Testis (tissue), 3 donors: ENCODE results near the gene ALKBH2. TPM values are rescaled to one million over a fixed set of nuclear protein-coding genes. Genes with fewer than 3 reads are reported as not detected.
A peak's percentile ranks its signal among the peaks of the same experiment; 100 is the strongest.

Experiments used
- DNase-seq: peaks from one replicate; pipeline ENCODE4 v3.0.0-alpha.2; 2019
- H3K27ac ChIP-seq, 2 donors: fragments of 200-600 bp; sonication (generic); one replicate each; pipeline ENCODE4 v1.5.1; 2019
- H3K27me3 ChIP-seq: fragments of 200-600 bp; sonication (generic); one replicate; pipeline ENCODE4 v1.5.1; 2019
- H3K36me3 ChIP-seq: fragments of 200-600 bp; sonication (generic); one replicate; pipeline ENCODE4 v1.5.1; 2017; ENCODE audit warnings: low read depth; ENCODE audit errors: missing control alignments
- H3K4me1 ChIP-seq: fragments of 200-600 bp; sonication (generic); one replicate; pipeline ENCODE4 v1.5.1; 2019
- H3K4me3 ChIP-seq, 2 donors: fragments of 200-600 bp; sonication (generic); one replicate each; pipeline ENCODE4 v1.5.1; 2017 to 2019
- H3K9me3 ChIP-seq: fragments of 200-600 bp; sonication (generic); one replicate; pipeline ENCODE4 v1.5.1; 2017
- POLR2A ChIP-seq: fragments of 450-650 bp; IDR thresholded peaks from one replicate; pipeline ENCODE4 v1.6.1; 2017; ENCODE audit warnings: antibody characterized with exemption, mild to moderate bottlenecking, moderate library complexity
- WGBS, 2 donors: methylation state at CpG; one replicate each; pipeline ENCODE4 v1.1.5; 2018; 5-methylcytosine and 5-hydroxymethylcytosine counted together
- intact Hi-C: fragments of 100-400 bp; cut with DNase I; formaldehyde crosslinking; loops from one replicate; pipeline ENCODE4 v1.15.1; 2023; ENCODE audit warnings: low total_unique reads
- polyA plus RNA-seq: library from polyadenylated mRNA; stranded (reverse); fragments of 350-450 nt; fragmentation: Illumina TruSeq; extraction: RNeasy Lipid Tissue Mini Kit (QIAGEN cat#74804); gene quantifications from one replicate; pipeline ENCODE4 v1.2.3, GENCODE V29; 2014; ENCODE audit warnings: low read depth, low replicate concordance; ENCODE audit not compliant: insufficient read depth
- total RNA-seq, 2 donors: library from RNA; depleted of rRNA; stranded (reverse); fragments of >200 nt; gene quantifications; one replicate each; pipeline ENCODE4 v1.2.3, GENCODE V29; 2016
- TF ChIP-seq, protein P1 (sequence below), 3 experiments: fragments of 450-650 bp in 2 of 3; fragments of 200-600 bp in 1 of 3; sonication (generic) in 1 of 3; IDR thresholded peaks; one replicate each; pipeline ENCODE4 v1.5.1; 2016 to 2019; ENCODE audit warnings: antibody characterized with exemption in 3 of 3, mild to moderate bottlenecking in 2 of 3, moderate library complexity in 1 of 3

The ALKBH2 gene
- total and polyA plus RNA-seq, 3 donors from 2014 or later, result 16.2 to 23.8 (median 16.6) TPM

DNA sequence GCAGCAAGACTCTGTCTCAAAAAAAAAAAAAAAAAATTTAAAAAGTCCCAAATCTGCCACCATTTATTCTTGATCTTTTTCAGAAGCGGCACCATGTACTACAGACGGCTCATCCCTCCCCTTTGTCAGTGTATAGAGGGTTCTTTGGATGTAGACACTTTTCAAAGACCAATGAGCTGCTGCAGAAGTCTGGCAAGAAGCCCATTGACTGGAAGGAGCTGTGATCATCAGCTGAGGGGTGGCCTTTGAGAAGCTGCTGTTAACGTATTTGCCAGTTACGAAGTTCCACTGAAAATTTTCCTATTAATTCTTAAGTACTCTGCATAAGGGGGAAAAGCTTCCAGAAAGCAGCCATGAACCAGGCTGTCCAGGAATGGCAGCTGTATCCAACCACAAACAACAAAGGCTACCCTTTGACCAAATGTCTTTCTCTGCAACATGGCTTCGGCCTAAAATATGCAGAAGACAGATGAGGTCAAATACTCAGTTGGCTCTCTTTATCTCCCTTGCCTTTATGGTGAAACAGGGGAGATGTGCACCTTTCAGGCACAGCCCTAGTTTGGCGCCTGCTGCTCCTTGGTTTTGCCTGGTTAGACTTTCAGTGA lies 16.6 kb upstream of the ALKBH2 start:
- TF ChIP-seq, protein P1, sequence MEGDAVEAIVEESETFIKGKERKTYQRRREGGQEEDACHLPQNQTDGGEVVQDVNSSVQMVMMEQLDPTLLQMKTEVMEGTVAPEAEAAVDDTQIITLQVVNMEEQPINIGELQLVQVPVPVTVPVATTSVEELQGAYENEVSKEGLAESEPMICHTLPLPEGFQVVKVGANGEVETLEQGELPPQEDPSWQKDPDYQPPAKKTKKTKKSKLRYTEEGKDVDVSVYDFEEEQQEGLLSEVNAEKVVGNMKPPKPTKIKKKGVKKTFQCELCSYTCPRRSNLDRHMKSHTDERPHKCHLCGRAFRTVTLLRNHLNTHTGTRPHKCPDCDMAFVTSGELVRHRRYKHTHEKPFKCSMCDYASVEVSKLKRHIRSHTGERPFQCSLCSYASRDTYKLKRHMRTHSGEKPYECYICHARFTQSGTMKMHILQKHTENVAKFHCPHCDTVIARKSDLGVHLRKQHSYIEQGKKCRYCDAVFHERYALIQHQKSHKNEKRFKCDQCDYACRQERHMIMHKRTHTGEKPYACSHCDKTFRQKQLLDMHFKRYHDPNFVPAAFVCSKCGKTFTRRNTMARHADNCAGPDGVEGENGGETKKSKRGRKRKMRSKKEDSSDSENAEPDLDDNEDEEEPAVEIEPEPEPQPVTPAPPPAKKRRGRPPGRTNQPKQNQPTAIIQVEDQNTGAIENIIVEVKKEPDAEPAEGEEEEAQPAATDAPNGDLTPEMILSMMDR (IDR thresholded peaks at IDR 0.05), result no peak
- TF ChIP-seq POLR2A, result no peak
- no peak overlapping the region for H3K4me3 ChIP-seq
- intact Hi-C loops, result loop anchor here (2.0 kb wide), 1 partner anchor 13 kb away; the partner anchor contains the start of gene UNG
- DNase-seq, result no peak
- peak overlapping the region; percentile 81 to 89 for H3K27ac ChIP-seq
- H3K4me1 ChIP-seq, result peaks cover 38% of the 10 kb centered on the region
- no peaks in the 10 kb centered on the region for H3K36me3 ChIP-seq
- no peaks in the 10 kb centered on the region for H3K9me3 ChIP-seq
- WGBS, 2 donors, result 70 to 80% methylated on average over 6 of the region's 6 CpGs
- H3K27me3 ChIP-seq, result no peaks in the 10 kb centered on the region

DNA sequence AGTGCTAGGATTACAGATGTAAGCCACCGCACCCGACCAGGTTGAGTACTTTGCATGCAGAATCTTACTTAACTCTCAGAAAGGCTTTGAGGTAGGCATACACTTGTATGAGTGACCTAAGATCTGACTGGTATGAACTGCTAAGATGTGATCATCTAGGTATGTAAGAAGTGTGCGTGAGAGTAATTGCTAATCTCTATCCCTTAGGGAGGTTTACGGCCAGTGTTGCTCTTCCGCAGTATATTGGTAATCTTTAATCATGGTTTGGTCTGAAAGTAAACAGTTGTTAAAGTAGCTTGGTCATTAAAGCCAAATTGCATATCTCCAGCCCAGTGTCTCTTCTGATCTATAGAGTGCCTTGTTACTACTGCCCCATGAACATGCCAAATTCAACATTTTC lies 11.9 kb upstream of the ALKBH2 start:
- Histone ChIP-seq H3K9me3 (no peaks in the 10 kb centered on the region), H3K36me3 (no peaks in the 10 kb centered on the region), H3K4me3 (no peak overlapping the region), H3K27ac (no peak overlapping the region), H3K27me3 (no peaks in the 10 kb centered on the region), H3K4me1 (peaks cover 7% of the 10 kb centered on the region)
- 87 to 95% methylated on average over 5 of the region's 5 CpGs for WGBS, 2 donors
- intact Hi-C loops, result no loop called here
- no peak for DNase-seq
- no peak for TF ChIP-seq POLR2A

DNA sequence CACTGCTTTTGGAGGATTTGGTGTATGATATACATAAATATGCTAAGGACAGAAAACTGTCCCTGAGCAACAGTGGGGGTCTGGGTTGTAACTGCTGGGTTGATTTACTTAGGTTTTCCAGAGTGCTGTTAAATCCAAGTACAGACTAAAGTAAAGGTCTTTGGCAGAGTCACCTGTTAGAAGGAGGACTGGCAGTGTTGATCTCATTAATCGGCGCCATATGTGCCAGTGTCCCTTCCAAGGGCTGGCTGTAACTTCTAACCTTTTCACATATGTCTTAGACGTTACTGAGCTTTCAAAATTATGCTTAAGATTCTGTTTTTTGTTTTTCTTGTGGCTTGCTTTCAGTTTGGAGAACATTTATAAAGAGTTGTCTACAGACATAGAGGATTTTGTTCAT lies 9.2 kb upstream of the ALKBH2 start:
- H3K27me3 ChIP-seq, result no peaks in the 10 kb centered on the region
- no peak overlapping the region for H3K27ac ChIP-seq
- 93 to 94% methylated on average over 3 of the region's 3 CpGs for WGBS, 2 donors
- TF ChIP-seq, protein P1 (IDR thresholded peaks at IDR 0.05), result no peak
- TF ChIP-seq POLR2A, result no peak
- H3K9me3 ChIP-seq, result no peaks in the 10 kb centered on the region
- H3K36me3 ChIP-seq, result no peaks in the 10 kb centered on the region
- H3K4me3 ChIP-seq, result no peak overlapping the region
- H3K4me1 ChIP-seq, result peaks cover 7% of the 10 kb centered on the region
- no peak for DNase-seq
- intact Hi-C loops, result no loop called here

DNA sequence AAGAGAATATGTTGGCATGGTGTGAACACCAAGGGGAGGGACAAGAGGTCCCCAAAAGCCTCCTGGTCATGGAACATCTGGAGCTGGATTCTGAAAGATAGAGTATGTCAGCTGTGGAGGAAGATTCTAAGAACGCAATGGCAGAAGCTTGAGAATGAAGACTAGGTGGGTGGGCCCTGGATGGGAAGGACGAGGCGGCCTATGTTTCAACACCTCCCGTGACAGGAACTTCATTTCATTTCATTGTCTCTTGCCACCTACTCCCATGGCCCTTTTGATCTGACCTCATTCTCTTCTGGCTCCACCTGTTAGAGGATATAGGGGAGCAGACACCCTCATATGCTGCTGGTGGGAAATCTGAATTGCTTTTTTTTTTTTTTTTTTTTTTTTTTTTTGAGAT lies 7.5 kb upstream of the ALKBH2 start:
- DNase-seq, result no peak
- WGBS, 2 donors, result 81 to 90% methylated on average over 4 of the region's 4 CpGs
- H3K27me3 ChIP-seq, result no peaks in the 10 kb centered on the region
- no peaks in the 10 kb centered on the region for H3K9me3 ChIP-seq
- TF ChIP-seq POLR2A, result no peak
- TF ChIP-seq, protein P1 (IDR thresholded peaks at IDR 0.05), result no peak
- H3K27ac ChIP-seq, result no peak overlapping the region
- no peaks in the 10 kb centered on the region for H3K36me3 ChIP-seq
- H3K4me3 ChIP-seq, result no peak overlapping the region
- intact Hi-C loops, result no loop called here
- H3K4me1 ChIP-seq, result peaks cover 11% of the 10 kb centered on the region

DNA sequence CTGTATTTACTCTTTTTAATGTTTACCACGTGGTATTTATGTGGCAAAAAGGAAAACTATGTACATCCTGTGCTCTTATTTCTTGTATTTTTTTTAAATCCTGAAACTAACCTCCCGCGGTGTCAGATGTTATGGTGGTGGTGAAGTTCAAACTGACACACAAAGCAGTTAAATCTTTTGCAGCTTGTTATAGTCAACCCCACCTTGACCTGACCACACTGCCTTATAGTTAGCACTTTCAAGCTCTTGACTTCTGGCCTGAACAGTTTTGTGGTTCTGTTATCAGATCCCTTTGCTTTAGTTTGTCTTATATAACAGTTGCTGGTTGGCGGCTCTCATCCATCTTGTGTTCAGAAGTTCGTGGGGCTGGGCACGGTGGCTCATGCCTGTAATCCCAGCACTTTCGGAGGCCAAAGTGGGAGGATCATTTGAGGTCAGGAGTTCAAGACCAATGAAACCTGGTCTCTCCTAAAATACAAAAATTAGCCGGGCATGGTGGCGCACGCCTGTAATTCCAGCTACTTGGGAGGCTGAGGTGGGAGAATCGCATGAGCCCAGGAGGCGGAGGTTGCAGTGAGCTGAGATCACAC lies 6.3 kb upstream of the ALKBH2 start:
- peak overlapping the region; percentile 80 to 81 for H3K4me3 ChIP-seq
- intact Hi-C loops, result no loop called here
- H3K9me3 ChIP-seq, result no peaks in the 10 kb centered on the region
- peaks cover 11% of the 10 kb centered on the region for H3K4me1 ChIP-seq
- H3K36me3 ChIP-seq, result no peaks in the 10 kb centered on the region
- H3K27me3 ChIP-seq, result no peaks in the 10 kb centered on the region
- TF ChIP-seq POLR2A, result no peak
- TF ChIP-seq, protein P1 (IDR thresholded peaks at IDR 0.05), result no peak
- WGBS, 2 donors, result 67% methylated on average over 12 of the region's 12 CpGs
- H3K27ac ChIP-seq, result peak overlapping the region in 1 of 2 donors; percentile 90
- DNase-seq, result no peak
